ENCODE measurements around the gene DDHD1. TPM values are rescaled to one million over a fixed set of nuclear protein-coding genes. Genes with fewer than 3 reads are reported as not detected.
"Not testable (repeated sequence)": the region's sequence is repeated elsewhere in the genome, so short reads cannot be mapped to it uniquely, and the experiment has no call there.

DDHD1 gene
- total RNA-seq = 11.0 and 19.6 TPM in 2 replicates

- DNase-seq (ENCODE audit: extremely low read depth, low read depth, low spot score) = no peak
Measured at GRCh38 chr14:53152887-53153701, at the start of gene DDHD1. TSS of gene DDHD1 (minus strand) at chr14:53153323. CDS start at chr14:53153098, 225 bp downstream.

GRCh38 chr14:53195949-53196348 lies 42.8 kb upstream of the DDHD1 start:
- no peak for DNase-seq (ENCODE audit: extremely low read depth, low read depth, low spot score)

GRCh38 chr14:53193193-53193592 lies 40.1 kb upstream of the DDHD1 start:
- DNase-seq (ENCODE audit: extremely low read depth, low read depth, low spot score) = no peak

GRCh38 chr14:53192052-53192760 lies 39.1 kb upstream of the DDHD1 start:
- no peak for DNase-seq (ENCODE audit: extremely low read depth, low read depth, low spot score)

- DNase-seq (ENCODE audit: extremely low read depth, low read depth, low spot score) = no peak
Measured at GRCh38 chr14:53190938-53191337, 37.8 kb upstream of the DDHD1 start.

- no peak for DNase-seq (ENCODE audit: extremely low read depth, low read depth, low spot score)
Measured at GRCh38 chr14:53187921-53188463, 34.9 kb upstream of the DDHD1 start.

- DNase-seq (ENCODE audit: extremely low read depth, low read depth, low spot score) = no peak
Measured at GRCh38 chr14:53186532-53186931, 33.4 kb upstream of the DDHD1 start.

- no peak for DNase-seq (ENCODE audit: extremely low read depth, low read depth, low spot score)
Measured at GRCh38 chr14:53183611-53184010, 30.5 kb upstream of the DDHD1 start.

GRCh38 chr14:53183056-53183455 lies 29.9 kb upstream of the DDHD1 start:
- no peak for DNase-seq (ENCODE audit: extremely low read depth, low read depth, low spot score)

GRCh38 chr14:53181463-53182081 lies 28.4 kb upstream of the DDHD1 start:
- DNase-seq (ENCODE audit: extremely low read depth, low read depth, low spot score) = not testable (repeated sequence)

GRCh38 chr14:53180272-53181221 lies 27.4 kb upstream of the DDHD1 start:
- no peak for DNase-seq (ENCODE audit: extremely low read depth, low read depth, low spot score)

- not testable (repeated sequence) for DNase-seq (ENCODE audit: extremely low read depth, low read depth, low spot score)
Measured at GRCh38 chr14:53179486-53180005, 26.4 kb upstream of the DDHD1 start.

- no peak for DNase-seq (ENCODE audit: extremely low read depth, low read depth, low spot score)
Measured at GRCh38 chr14:53175375-53175774, 22.3 kb upstream of the DDHD1 start.

GRCh38 chr14:53174918-53175317 lies 21.8 kb upstream of the DDHD1 start:
- no peak for DNase-seq (ENCODE audit: extremely low read depth, low read depth, low spot score)

GRCh38 chr14:53168786-53169185 lies 15.7 kb upstream of the DDHD1 start:
- DNase-seq (ENCODE audit: extremely low read depth, low read depth, low spot score) = no peak

GRCh38 chr14:53167602-53168328 lies 14.6 kb upstream of the DDHD1 start:
- no peak for DNase-seq (ENCODE audit: extremely low read depth, low read depth, low spot score)

- no peak for DNase-seq (ENCODE audit: extremely low read depth, low read depth, low spot score)
Measured at GRCh38 chr14:53161758-53162435, 8.8 kb upstream of the DDHD1 start.

- no peak for DNase-seq (ENCODE audit: extremely low read depth, low read depth, low spot score)
Measured at GRCh38 chr14:53156238-53156637, 3.1 kb upstream of the DDHD1 start.

GRCh38 chr14:53153702-53154112 lies 584 bp upstream of the DDHD1 start:
- no peak for DNase-seq (ENCODE audit: extremely low read depth, low read depth, low spot score)

Measured in glomerular endothelial cell (primary cell).